Bronchial epithelial cell (primary cell): ENCODE data around the gene SPRED2. TPM values are rescaled to one million over a fixed set of nuclear protein-coding genes. Genes with fewer than 3 reads are reported as not detected.
"Not testable (repeated sequence)": the region's sequence is repeated elsewhere in the genome, so short reads cannot be mapped to it uniquely, and the experiment has no call there.

Experiments
- DNase-seq: peaks from one replicate; pipeline ENCODE4 v3.0.0-alpha.2; 2010; ENCODE audit warnings: low read depth
- FAIRE-seq: peaks from 2 replicates; lab custom pipeline; 2011; peaks lifted over from hg19 to GRCh38; lab: Jason Lieb, UNC
- H3K27me3 ChIP-seq: 2 replicates; pipeline ENCODE4 v1.5.1; 2011; ENCODE audit warnings: low read length; ENCODE audit not compliant: control insufficient read depth, insufficient read depth
- H3K36me3 ChIP-seq: 2 replicates; pipeline ENCODE4 v1.5.1; 2011; ENCODE audit warnings: low read length; ENCODE audit not compliant: control insufficient read depth, insufficient read depth
- H3K4me3 ChIP-seq: 2 replicates; pipeline ENCODE4 v1.5.1; 2011; ENCODE audit warnings: mild to moderate bottlenecking, low read depth, low read length, control low read depth
- total RNA-seq: library from RNA; depleted of rRNA; stranded (reverse); fragments of >200 nt; gene quantifications from 2 replicates; pipeline ENCODE4 v1.2.1, GENCODE V29; 2014
- TF ChIP-seq, protein P1 (sequence below): IDR thresholded peaks from 2 replicates; pipeline ENCODE4 v1.5.1; 2011; ENCODE audit warnings: mild to moderate bottlenecking, moderate library complexity, low read length, control low read depth, inconsistent platforms; ENCODE audit not compliant: insufficient read depth, severe bottlenecking

SPRED2 gene
- total RNA-seq, 1 donor from 2014 or later, result 3.4 TPM

DNA sequence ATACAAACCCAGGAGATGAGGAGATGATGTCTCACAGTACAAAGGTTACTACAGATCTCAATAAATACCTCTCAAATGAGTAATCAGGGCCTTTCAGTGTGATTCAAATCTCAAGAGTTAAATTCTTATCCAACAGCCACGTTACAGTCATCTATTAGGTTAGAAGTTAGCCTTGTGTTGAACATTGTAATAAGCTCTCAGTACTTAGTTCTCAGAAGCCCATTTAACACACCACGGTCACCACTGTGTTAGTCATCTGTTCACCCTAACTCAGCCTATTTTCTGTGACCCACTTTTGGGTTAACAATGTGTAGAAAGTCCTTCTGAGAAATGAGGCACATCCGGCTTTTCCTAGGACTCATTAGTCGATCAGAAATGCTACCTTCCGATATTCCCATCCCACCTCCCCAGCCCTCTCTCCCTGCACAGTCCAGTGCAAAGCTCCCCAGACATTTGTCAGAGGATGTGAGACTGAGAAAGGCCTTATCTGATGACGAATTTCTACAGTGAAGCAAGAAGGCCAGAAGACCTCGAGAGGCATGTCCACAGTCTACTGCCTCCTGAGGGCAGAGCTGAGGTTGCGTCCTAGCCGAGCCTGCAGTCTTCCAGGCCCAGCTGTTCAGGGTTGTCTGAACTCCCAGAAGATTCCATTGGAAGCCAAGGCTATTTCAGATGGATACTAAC is 112.2 kb downstream of the SPRED2 start:
- TF ChIP-seq, protein P1, sequence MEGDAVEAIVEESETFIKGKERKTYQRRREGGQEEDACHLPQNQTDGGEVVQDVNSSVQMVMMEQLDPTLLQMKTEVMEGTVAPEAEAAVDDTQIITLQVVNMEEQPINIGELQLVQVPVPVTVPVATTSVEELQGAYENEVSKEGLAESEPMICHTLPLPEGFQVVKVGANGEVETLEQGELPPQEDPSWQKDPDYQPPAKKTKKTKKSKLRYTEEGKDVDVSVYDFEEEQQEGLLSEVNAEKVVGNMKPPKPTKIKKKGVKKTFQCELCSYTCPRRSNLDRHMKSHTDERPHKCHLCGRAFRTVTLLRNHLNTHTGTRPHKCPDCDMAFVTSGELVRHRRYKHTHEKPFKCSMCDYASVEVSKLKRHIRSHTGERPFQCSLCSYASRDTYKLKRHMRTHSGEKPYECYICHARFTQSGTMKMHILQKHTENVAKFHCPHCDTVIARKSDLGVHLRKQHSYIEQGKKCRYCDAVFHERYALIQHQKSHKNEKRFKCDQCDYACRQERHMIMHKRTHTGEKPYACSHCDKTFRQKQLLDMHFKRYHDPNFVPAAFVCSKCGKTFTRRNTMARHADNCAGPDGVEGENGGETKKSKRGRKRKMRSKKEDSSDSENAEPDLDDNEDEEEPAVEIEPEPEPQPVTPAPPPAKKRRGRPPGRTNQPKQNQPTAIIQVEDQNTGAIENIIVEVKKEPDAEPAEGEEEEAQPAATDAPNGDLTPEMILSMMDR, result peak; percentile 72
- Histone ChIP-seq H3K36me3 (peaks cover 3% of the 10 kb centered on the region), H3K27me3 (no peaks in the 10 kb centered on the region), H3K4me3 (no peak overlapping the region)
- FAIRE-seq, result peak; percentile 66
- DNase-seq, result peak; percentile 98

DNA sequence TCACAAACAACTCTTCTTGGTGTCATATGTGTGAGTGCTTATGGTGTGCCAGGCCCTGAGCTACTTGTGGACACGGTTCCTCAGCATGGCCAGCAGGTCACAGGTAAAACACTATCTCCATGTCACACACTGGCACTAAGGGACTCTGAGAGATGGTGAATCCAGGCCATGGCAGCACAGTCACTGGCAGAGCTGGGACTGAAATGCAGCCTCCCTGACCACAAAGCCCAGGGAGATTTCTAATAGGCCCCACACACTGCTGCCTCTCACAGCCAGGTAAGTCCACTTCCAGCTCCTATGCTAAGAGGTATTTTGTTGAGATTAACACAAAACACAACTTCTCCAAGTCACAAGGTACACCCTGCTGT is 112.7 kb downstream of the SPRED2 start:
- no peaks in the 10 kb centered on the region for H3K27me3 ChIP-seq
- TF ChIP-seq, protein P1, result no peak
- no peak overlapping the region for H3K4me3 ChIP-seq
- peaks cover 3% of the 10 kb centered on the region for H3K36me3 ChIP-seq
- FAIRE-seq, result no peak
- DNase-seq, result no peak

DNA sequence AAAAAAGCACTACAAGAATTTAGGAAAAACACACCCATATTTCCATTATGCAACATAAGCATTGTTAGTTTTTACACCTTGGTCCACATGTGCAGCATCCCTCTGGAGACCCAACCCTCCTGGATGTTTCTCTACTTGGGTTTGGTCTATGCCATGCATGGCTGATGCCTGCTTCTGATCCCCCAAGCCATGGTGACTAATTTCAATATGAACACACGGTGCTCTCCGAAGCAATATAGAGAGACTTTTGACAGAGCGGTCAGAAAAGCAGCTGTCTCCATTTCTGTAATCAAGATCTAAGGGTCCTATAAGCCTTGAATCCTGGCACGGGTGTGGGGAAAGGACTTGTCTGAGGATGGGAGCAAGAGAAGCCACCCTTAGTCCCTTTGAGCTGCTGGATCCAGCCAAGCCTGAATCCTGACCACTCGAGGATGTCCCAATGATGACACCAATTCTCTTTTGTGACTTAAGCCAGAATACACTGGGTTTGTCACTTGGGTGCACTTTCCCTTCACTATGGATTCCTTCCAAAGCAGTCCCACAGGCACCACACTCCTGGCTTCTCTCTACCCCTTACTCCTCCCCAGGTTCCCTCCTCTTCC is 113.2 kb downstream of the SPRED2 start:
- Histone ChIP-seq H3K4me3 (no peak overlapping the region), H3K27me3 (no peaks in the 10 kb centered on the region), H3K36me3 (no peaks in the 10 kb centered on the region)
- DNase-seq (no peak), FAIRE-seq (no peak)
- TF ChIP-seq, protein P1, result no peak

DNA sequence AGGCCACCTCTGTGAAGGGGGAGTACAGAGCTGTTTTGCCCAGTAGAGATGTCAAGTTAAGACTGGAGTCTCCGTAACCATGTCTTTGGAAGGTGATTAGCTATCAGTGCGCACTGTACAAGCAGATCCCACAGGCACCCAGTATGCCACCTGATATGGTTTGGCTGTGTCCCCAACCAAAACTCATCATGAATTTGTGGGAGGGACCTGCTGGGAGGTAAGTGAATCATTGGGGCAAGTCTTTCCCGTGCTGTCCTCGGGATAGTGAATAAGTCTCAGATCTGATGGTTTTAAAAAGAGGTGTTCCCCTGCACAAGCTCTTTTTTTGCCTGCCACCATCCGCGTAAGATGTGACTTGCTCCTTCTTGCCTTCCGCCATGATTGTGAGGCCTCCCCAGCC is 114.6 kb downstream of the SPRED2 start:
- FAIRE-seq (no peak), DNase-seq (peak; percentile 61)
- Histone ChIP-seq H3K27me3 (no peaks in the 10 kb centered on the region), H3K36me3 (peaks cover 5% of the 10 kb centered on the region), H3K4me3 (no peak overlapping the region)
- TF ChIP-seq, protein P1, result no peak

DNA sequence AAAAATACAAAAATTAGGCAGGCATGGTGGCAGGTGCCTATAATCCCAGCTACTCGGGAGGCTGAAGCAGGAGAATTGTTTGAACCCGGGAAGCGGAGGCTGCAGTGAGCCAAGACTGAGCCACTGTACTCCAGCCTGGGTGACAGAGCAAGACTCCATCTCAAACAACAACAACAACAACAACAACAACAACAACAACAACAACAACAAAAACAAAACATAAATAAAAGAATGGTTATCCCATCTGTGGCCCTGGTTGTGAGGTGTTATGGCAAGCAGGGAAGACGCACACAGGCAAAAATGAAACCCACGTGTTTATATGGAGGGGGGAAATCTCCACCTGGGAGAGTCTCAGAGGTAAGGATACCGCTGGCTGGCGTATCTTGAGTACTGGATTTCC is 115.0 kb downstream of the SPRED2 start:
- not testable (repeated sequence) for FAIRE-seq, H3K27me3 ChIP-seq, H3K4me3 ChIP-seq, H3K36me3 ChIP-seq, DNase-seq

DNA sequence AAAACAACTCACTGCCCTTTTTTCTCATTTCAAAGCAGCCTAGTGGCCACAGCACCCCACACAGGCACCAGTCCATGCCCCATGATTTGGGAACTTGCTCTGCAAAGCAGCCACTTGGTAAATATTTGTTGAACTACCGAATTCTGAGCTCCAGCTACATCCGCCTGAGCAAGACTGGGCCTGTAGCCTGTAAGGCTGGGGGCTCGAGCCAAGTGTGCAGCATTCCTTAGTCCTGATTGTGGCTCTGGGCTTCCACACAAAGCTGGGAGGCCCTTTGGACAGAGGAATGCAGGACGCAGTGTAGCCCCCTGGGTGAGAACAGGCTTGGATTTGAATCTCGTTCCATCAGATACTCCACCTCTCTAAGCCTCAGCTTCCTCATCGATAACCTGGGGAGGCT is 116.3 kb downstream of the SPRED2 start:
- DNase-seq, result peak; percentile 97
- Histone ChIP-seq H3K27me3 (no peaks in the 10 kb centered on the region), H3K36me3 (peaks cover 5% of the 10 kb centered on the region), H3K4me3 (no peak overlapping the region)
- TF ChIP-seq, protein P1, result peak; percentile 7
- no peak for FAIRE-seq
